BLaER1 treated with 17β-estradiol and CSF1 and Interleukin-3, amounts not matched to agents 10 nM and 100 nM (cell line): ENCODE measurements around the gene NCOA7.

Experiments used
- H3K27ac ChIP-seq, 11 experiments: shearing (Covaris generic); formaldehyde crosslinking; 2 replicates each; pipeline ENCODE4 v1.8.1; 2022
- H3K27me3 ChIP-seq, 11 experiments: shearing (Covaris generic); formaldehyde crosslinking; 2 replicates each; pipeline ENCODE4 v1.8.1; 2022
- H3K36me3 ChIP-seq, 11 experiments: shearing (Covaris generic); formaldehyde crosslinking; 2 replicates each; pipeline ENCODE4 v1.8.1; 2022
- H3K4me1 ChIP-seq, 10 experiments: shearing (Covaris generic); formaldehyde crosslinking; 2 replicates each; pipeline ENCODE4 v1.8.1; 2022
- H3K4me2 ChIP-seq, 11 experiments: shearing (Covaris generic); formaldehyde crosslinking; 2 replicates each; pipeline ENCODE4 v1.8.1; 2022
- H3K4me3 ChIP-seq, 10 experiments: shearing (Covaris generic); formaldehyde crosslinking; 2 replicates each; pipeline ENCODE4 v1.8.1; 2022
- H3K9ac ChIP-seq, 11 experiments: shearing (Covaris generic); formaldehyde crosslinking; 2 replicates each; pipeline ENCODE4 v1.8.1; 2022
- H3K9me3 ChIP-seq, 11 experiments: shearing (Covaris generic); formaldehyde crosslinking; replicated peaks in 1 of 11; 2 replicates each; pipeline ENCODE4 v1.8.1; 2022
- H4K20me1 ChIP-seq, 11 experiments: shearing (Covaris generic); formaldehyde crosslinking; 2 replicates each; pipeline ENCODE4 v1.8.1; 2022
- Cebpa-rat ChIP-seq, 11 experiments: shearing (Covaris generic); IDR thresholded peaks; 2 replicates each; pipeline ENCODE4 v1.8.1; 2022

NCOA7 gene

DNA sequence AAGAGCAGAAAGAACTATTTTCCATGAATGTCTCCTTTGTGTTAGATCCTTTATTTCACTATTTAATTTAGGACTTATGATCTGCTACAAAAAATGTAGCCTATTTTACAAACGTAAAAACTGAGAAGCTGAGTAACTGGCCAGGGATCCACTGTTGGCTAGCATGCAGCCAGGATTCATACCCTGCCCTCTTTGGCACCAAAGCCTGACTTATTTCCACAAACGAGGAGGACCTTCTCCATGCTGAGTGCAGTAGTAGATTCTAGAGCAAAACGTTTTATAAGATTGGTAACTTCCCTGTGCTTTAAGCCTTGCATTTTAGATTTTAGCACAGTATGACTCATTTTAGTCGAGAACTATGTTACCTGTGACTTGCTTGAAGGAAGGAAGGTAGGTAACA, 74.3 kb downstream of the NCOA7 start:
- Histone ChIP-seq H4K20me1 (no peaks in the 10 kb centered on the region), H3K4me1 (no peaks in the 10 kb centered on the region), H3K4me3 (no peak overlapping the region), H3K9ac (no peak overlapping the region), H3K9me3 (no peaks in the 10 kb centered on the region), H3K4me2 (no peak overlapping the region), H3K27ac (no peak overlapping the region), H3K36me3 (no peaks in the 10 kb centered on the region; a peak in 1 of 22 replicates), H3K27me3 (no peaks in the 10 kb centered on the region)
- no peak for TF ChIP-seq Cebpa-rat (IDR thresholded peaks at IDR 0.05)

DNA sequence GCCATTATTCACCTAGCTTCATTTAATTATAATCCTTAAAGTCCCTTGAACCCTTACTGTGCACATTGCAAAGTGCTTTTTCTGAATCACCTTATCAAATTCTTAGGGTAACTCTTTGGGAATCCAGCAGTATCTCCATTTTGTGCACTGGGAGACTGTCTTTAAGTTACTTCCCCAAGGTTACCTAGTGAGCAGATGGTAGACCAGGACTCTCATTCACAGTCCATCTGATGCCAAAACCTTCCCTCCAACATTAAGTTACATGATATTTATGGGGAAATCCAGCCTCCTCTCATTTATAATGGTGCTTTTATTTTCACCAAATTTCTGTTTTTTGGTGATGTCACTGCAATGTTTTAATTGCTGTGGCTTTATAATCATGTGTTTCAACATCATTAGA, 75.7 kb downstream of the NCOA7 start:
- TF ChIP-seq Cebpa-rat (IDR thresholded peaks at IDR 0.05), result no peak

DNA sequence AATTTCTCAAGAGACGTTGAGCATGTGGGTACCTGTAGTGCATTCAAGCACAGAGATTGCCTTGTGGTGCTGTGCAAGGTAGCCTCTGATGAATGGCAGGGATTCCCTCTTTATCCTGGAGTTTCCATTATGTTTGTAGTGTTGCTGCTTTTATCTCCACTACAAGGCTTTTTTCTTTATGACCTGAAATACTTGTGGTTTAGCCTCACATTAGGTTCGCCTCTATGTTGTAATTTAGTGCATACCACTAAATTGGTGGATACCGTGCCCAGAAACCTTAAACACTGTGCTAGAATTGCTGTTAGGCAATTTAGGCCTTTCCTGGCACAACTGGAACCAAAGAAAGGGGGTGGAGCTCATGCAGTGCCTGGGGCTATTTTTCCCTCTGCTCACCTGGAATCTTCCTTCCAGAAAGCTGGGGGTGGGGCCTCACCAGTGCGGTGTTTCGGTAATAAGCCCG, 76.8 kb downstream of the NCOA7 start:
- Histone ChIP-seq H3K4me3 (no peak overlapping the region), H3K4me1 (no peaks in the 10 kb centered on the region)

More for the DNA sequence above, 75.7 kb downstream of the NCOA7 start:
- H3K27ac ChIP-seq, result no peak overlapping the region
- H3K9me3 ChIP-seq, result no peaks in the 10 kb centered on the region
- H3K4me1 ChIP-seq, result no peaks in the 10 kb centered on the region
- no peaks in the 10 kb centered on the region for H3K27me3 ChIP-seq
- H3K4me3 ChIP-seq, result no peak overlapping the region
- no peaks in the 10 kb centered on the region for H4K20me1 ChIP-seq
- H3K4me2 ChIP-seq, result no peak overlapping the region
- no peaks in the 10 kb centered on the region; a peak in 1 of 22 replicates for H3K36me3 ChIP-seq
- H3K9ac ChIP-seq, result no peak overlapping the region

DNA sequence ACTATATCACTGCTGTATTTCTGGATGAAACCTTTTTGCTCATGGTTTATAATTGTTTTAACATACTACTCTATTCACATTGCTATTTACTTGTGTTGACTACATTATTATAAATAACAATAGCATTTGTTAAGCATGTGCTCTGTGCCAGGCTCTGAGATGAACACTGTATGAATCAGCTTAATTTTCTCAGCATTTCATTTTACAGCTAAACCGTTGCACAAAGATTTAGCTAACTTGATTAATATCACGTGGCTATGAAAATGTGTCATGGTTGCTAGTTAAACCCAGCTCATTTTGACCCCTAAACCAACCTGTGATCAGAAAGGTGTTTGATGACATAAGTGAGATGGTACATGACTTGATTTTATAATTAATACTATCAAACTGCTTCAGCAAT, 77.5 kb downstream of the NCOA7 start:
- no peak overlapping the region for H3K27ac ChIP-seq
- no peaks in the 10 kb centered on the region; a peak in 1 of 22 replicates for H3K36me3 ChIP-seq
- H3K27me3 ChIP-seq, result no peaks in the 10 kb centered on the region
- no peak overlapping the region for H3K4me2 ChIP-seq
- no peak for TF ChIP-seq Cebpa-rat (IDR thresholded peaks at IDR 0.05)
- H3K4me1 ChIP-seq, result no peaks in the 10 kb centered on the region
- no peak overlapping the region for H3K9ac ChIP-seq
- H4K20me1 ChIP-seq, result no peaks in the 10 kb centered on the region
- no peaks in the 10 kb centered on the region for H3K9me3 ChIP-seq
- H3K4me3 ChIP-seq, result no peak overlapping the region

More for the DNA sequence above, 76.8 kb downstream of the NCOA7 start:
- no peaks in the 10 kb centered on the region; a peak in 1 of 22 replicates for H3K36me3 ChIP-seq
- H3K27me3 ChIP-seq, result no peaks in the 10 kb centered on the region
- no peak overlapping the region for H3K9ac ChIP-seq
- H3K9me3 ChIP-seq, result no peaks in the 10 kb centered on the region
- no peak overlapping the region for H3K4me2 ChIP-seq
- no peak for TF ChIP-seq Cebpa-rat (IDR thresholded peaks at IDR 0.05)
- no peak overlapping the region for H3K27ac ChIP-seq
- H4K20me1 ChIP-seq, result no peaks in the 10 kb centered on the region

DNA sequence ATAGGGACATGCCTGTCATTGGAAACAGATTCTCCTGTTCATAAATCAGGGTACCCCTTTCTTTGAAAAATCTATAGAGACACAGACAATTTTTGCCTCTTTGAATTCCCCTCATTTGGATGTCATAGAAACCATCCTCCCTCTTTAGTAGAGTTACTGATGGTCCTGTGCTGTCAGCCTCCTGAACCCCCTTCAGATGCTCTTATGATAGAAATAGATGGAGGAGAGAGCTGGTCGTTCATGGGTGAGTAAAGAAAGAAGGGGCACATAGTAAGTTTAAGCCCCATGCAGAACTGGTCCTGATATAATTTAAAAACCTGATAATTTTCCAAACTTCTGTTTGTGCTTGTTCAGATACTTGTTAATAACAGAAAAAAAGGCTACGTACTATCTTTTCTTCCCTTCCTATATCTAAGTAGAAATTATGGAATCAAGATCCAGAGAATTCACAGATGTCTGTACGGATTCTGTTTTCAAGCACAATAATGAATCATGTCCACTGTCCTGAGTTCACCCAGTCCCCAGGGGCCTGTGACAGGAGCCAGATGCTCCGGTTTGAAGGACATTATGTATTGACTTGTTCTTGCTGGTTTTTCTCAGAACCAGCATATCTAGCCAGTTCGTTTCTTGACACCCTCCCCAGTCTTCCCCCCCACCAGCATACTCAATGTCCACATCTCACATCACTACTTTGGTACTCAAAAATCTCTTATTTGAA, 78.1 kb downstream of the NCOA7 start:
- Histone ChIP-seq H3K27ac (no peak overlapping the region), H3K9me3 (no peaks in the 10 kb centered on the region)
- TF ChIP-seq Cebpa-rat (IDR thresholded peaks at IDR 0.05), result no peak

DNA sequence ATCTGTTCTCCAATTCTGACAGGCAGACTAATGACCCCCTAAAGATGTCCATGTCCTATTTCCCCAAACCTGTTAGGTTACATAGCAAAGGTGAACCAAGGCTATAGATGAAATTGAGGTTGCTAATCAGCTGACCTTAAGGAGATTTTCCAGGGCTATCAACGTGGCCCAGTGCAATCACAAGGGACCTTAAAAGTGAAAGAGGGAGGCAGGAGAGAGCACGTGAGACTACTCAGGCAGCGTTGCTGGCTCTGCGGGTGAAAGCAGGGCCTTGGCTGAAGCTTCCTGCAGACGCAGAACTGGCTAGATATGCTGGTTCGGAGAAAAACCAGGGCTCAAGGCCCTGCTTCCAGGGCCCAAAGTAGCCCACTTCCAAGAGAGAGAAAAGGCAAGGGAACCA, 78.7 kb downstream of the NCOA7 start:
- no peak overlapping the region for H3K4me3 ChIP-seq
- H3K27me3 ChIP-seq, result no peaks in the 10 kb centered on the region
- no peak for TF ChIP-seq Cebpa-rat (IDR thresholded peaks at IDR 0.05)
- no peak overlapping the region for H3K9ac ChIP-seq
- H3K4me1 ChIP-seq, result no peaks in the 10 kb centered on the region
- no peaks in the 10 kb centered on the region; a peak in 1 of 22 replicates for H3K36me3 ChIP-seq
- H3K9me3 ChIP-seq, result no peaks in the 10 kb centered on the region
- H3K27ac ChIP-seq, result no peak overlapping the region
- H4K20me1 ChIP-seq, result no peaks in the 10 kb centered on the region
- H3K4me2 ChIP-seq, result no peak overlapping the region

More for the DNA sequence above, 78.1 kb downstream of the NCOA7 start:
- Histone ChIP-seq H3K4me3 (no peak overlapping the region), H3K4me1 (no peaks in the 10 kb centered on the region), H3K27me3 (no peaks in the 10 kb centered on the region), H3K9ac (no peak overlapping the region), H3K36me3 (no peaks in the 10 kb centered on the region; a peak in 1 of 22 replicates), H3K4me2 (no peak overlapping the region), H4K20me1 (no peaks in the 10 kb centered on the region)

DNA sequence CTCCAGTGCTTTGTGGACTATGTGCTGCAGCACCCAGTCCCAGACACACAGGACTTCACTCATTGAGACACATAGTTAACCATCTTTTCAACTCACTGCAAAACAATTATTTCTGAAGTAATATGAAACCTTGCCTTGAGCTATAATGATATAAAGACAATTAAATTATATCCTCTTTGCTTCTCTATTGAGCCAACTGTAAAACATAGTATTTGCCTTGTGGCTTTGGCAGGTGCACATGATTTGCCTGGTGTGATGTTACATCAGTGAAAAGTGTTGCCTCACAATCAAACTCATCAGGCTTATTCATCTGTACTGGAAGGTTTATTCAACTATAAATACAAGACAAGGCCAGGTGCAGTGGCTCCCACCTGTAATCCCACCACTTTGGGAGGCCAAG, 80.6 kb downstream of the NCOA7 start:
- no peaks in the 10 kb centered on the region for H3K4me1 ChIP-seq
- no peaks in the 10 kb centered on the region for H4K20me1 ChIP-seq
- H3K27me3 ChIP-seq, result no peaks in the 10 kb centered on the region
- no peak overlapping the region for H3K27ac ChIP-seq
- H3K4me3 ChIP-seq, result no peak overlapping the region
- no peak overlapping the region for H3K4me2 ChIP-seq
- H3K36me3 ChIP-seq, result peaks cover 0 to 14% (median 8%) of the 10 kb centered on the region in 11 experiments; a peak in 10 of 22 replicates
- no peak for TF ChIP-seq Cebpa-rat (IDR thresholded peaks at IDR 0.05)
- H3K9me3 ChIP-seq, result no peaks in the 10 kb centered on the region
- no peak overlapping the region for H3K9ac ChIP-seq

DNA sequence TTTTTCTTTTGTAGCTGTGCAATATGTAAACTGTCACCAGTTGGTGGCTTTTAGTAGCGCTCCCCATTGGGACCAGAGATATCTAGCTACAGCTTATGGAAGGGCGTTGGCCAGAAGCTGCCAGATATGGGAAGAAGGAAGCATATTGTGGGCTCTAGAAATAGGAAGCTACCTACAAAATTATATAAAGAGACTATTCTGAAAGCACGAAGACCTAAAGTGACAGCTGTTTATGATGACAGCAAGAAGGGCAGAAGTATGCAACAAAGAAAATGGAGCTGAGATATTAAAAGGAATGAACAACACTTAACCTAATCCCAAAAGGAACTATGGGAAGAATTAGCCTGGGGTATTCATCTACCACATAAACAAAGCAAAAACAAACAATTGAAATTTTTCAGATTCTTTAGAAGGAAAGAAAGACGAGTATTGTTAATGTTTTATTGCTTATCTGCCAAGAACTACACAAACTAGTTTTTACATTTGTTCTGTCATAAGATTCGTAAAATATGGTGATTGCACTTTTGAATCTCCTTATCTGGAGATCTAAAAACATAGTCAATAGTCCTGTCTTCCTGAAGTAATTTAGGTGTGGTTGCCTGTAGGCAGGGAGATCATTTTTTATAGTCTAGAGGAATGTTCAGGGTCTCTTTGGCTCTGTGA, 81.6 kb downstream of the NCOA7 start:
- H3K27ac ChIP-seq, result no peak overlapping the region
- TF ChIP-seq Cebpa-rat (IDR thresholded peaks at IDR 0.05), result no peak
- peaks cover 0 to 17% (median 10%) of the 10 kb centered on the region in 11 experiments; a peak in 10 of 22 replicates for H3K36me3 ChIP-seq
- H3K27me3 ChIP-seq, result no peaks in the 10 kb centered on the region
- no peaks in the 10 kb centered on the region for H3K4me1 ChIP-seq
- no peak overlapping the region for H3K4me2 ChIP-seq
- no peaks in the 10 kb centered on the region for H4K20me1 ChIP-seq
- H3K9me3 ChIP-seq, result no peaks in the 10 kb centered on the region
- H3K9ac ChIP-seq, result no peak overlapping the region
- no peak overlapping the region for H3K4me3 ChIP-seq

DNA sequence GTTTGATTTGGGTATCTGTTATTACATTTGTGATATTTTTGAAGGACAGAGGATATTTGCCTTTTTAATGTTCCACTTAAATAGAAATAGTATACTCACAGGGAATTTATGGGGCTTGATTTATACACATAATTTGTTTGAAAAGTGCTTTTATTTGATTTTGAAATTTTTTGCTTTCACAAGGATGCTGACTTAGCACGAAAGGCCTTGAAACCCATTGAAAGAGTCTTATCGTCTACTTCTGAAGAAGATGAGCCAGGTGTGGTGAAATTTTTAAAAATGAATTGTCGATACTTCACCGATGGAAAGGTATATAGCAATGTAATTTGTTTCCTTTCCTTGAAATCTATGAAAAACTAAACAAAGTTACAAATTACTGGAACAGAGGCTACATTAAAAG, 91.5 kb downstream of the NCOA7 start:
- peaks cover 0 to 10% (median 3%) of the 10 kb centered on the region in 10 experiments; a peak in 9 of 20 replicates for H3K4me1 ChIP-seq
- H3K9ac ChIP-seq, result no peak overlapping the region
- no peaks in the 10 kb centered on the region for H3K9me3 ChIP-seq
- H3K36me3 ChIP-seq, result peaks cover 31 to 77% (median 47%) of the 10 kb centered on the region in 11 experiments
- no peak overlapping the region for H3K4me2 ChIP-seq
- H3K4me3 ChIP-seq, result no peak overlapping the region
- H4K20me1 ChIP-seq, result no peaks in the 10 kb centered on the region
- no peaks in the 10 kb centered on the region for H3K27me3 ChIP-seq
- TF ChIP-seq Cebpa-rat (IDR thresholded peaks at IDR 0.05), result no peak
- H3K27ac ChIP-seq, result no peak overlapping the region
